H9 (cell line): Measurements from ENCODE around the gene LRWD1. TPM values are rescaled to one million over a fixed set of nuclear protein-coding genes. Genes with fewer than 3 reads are reported as not detected.
"Not testable (repeated sequence)": the region's sequence is repeated elsewhere in the genome, so short reads cannot be mapped to it uniquely, and the experiment has no call there.

ENCODE experiments used
- DNase-seq: peaks from one replicate; pipeline ENCODE4 v3.0.0-alpha.2; 2017
- H2AFZ ChIP-seq: one replicate; pipeline ENCODE4 v1.6.1; 2013; ENCODE audit warnings: mild to moderate bottlenecking, low read length, control low read depth, moderate library complexity
- H2AK5ac ChIP-seq: 2 replicates; pipeline ENCODE4 v1.6.1; 2013; ENCODE audit warnings: low read length, control low read depth, mixed read lengths; ENCODE audit not compliant: insufficient read length
- H2BK120ac ChIP-seq: one replicate; pipeline ENCODE4 v1.6.1; 2013; ENCODE audit warnings: low read depth, mild to moderate bottlenecking, low read length, control low read depth, inconsistent platforms; ENCODE audit not compliant: poor library complexity, severe bottlenecking
- H2BK12ac ChIP-seq: 2 replicates; pipeline ENCODE4 v1.6.1; 2013; ENCODE audit warnings: low read length, control low read depth, mixed read lengths, low read depth; ENCODE audit not compliant: insufficient read length
- H2BK15ac ChIP-seq: 2 replicates; pipeline ENCODE4 v1.6.1; 2013; ENCODE audit warnings: low read depth, low read length, control low read depth
- H2BK20ac ChIP-seq: one replicate; pipeline ENCODE4 v1.6.1; 2013; ENCODE audit warnings: low read depth, mild to moderate bottlenecking, low read length, control low read depth, inconsistent platforms; ENCODE audit not compliant: poor library complexity, severe bottlenecking
- H2BK5ac ChIP-seq: 2 replicates; pipeline ENCODE4 v1.6.1; 2013; ENCODE audit warnings: low read length, control low read depth, mixed read lengths; ENCODE audit not compliant: insufficient read length
- H3K14ac ChIP-seq: 2 replicates; pipeline ENCODE4 v1.6.1; 2013; ENCODE audit warnings: low read length, control low read depth; ENCODE audit not compliant: insufficient read depth
- H3K18ac ChIP-seq: 2 replicates; pipeline ENCODE4 v1.6.1; 2013; ENCODE audit warnings: low read depth, mild to moderate bottlenecking, mixed read lengths, low read length, control low read depth; ENCODE audit not compliant: insufficient read length
- H3K23ac ChIP-seq: 2 replicates; pipeline ENCODE4 v1.6.1; 2013; ENCODE audit warnings: low read length, control low read depth, mixed read lengths, low read depth; ENCODE audit not compliant: insufficient read length
- H3K23me2 ChIP-seq: 2 replicates; pipeline ENCODE4 v1.6.1; 2013; ENCODE audit warnings: low read depth, mild to moderate bottlenecking, mixed read lengths, low read length, control low read depth; ENCODE audit not compliant: insufficient read length, poor library complexity, severe bottlenecking
- H3K27ac ChIP-seq: 2 replicates; pipeline ENCODE4 v1.5.1; 2013; ENCODE audit warnings: low read length, control low read depth, mixed read lengths, low read depth; ENCODE audit not compliant: insufficient read length
- H3K27me3 ChIP-seq: 2 replicates; pipeline ENCODE4 v1.6.1; 2013; ENCODE audit warnings: low read length, control low read depth, inconsistent platforms; ENCODE audit not compliant: insufficient read depth
- H3K4ac ChIP-seq: 2 replicates; pipeline ENCODE4 v1.6.1; 2013; ENCODE audit warnings: low read depth, mild to moderate bottlenecking, control low read depth, inconsistent platforms, low read length, moderate library complexity
- H3K4me1 ChIP-seq: 2 replicates; pipeline ENCODE4 v1.6.1; 2013; ENCODE audit warnings: low read length, control low read depth, inconsistent platforms; ENCODE audit not compliant: insufficient read depth
- H3K4me2 ChIP-seq: 2 replicates; pipeline ENCODE4 v1.6.1; 2013; ENCODE audit warnings: low read length, control low read depth, mixed read lengths; ENCODE audit not compliant: insufficient read length, insufficient read depth
- H3K56ac ChIP-seq: 2 replicates; pipeline ENCODE4 v1.6.1; 2013; ENCODE audit warnings: low read depth, mild to moderate bottlenecking, mixed read lengths, low read length, control low read depth; ENCODE audit not compliant: insufficient read length
- H3K79me1 ChIP-seq: 2 replicates; pipeline ENCODE4 v1.6.1; 2013; ENCODE audit warnings: low read depth, mild to moderate bottlenecking, moderate library complexity, low read length, control low read depth, inconsistent platforms; ENCODE audit not compliant: insufficient read depth, poor library complexity, severe bottlenecking
- H3K79me2 ChIP-seq: 2 replicates; pipeline ENCODE4 v1.6.1; 2013; ENCODE audit warnings: low read length, control low read depth, inconsistent platforms; ENCODE audit not compliant: insufficient read depth
- H3K9ac ChIP-seq: 2 replicates; pipeline ENCODE4 v1.6.1; 2013; ENCODE audit warnings: low read length, control low read depth, mixed read lengths; ENCODE audit not compliant: insufficient read length; ENCODE audit errors: extremely low read depth
- H3K9me3 ChIP-seq: one replicate; pipeline ENCODE4 v1.6.1; 2013; ENCODE audit warnings: low read depth, low read length, inconsistent platforms; ENCODE audit not compliant: control insufficient read depth
- H3T11ph ChIP-seq: one replicate; pipeline ENCODE4 v1.6.1; 2013; ENCODE audit warnings: mild to moderate bottlenecking, low read length, control low read depth, inconsistent platforms
- H4K20me1 ChIP-seq: one replicate; pipeline ENCODE4 v1.6.1; 2013; ENCODE audit not compliant: control insufficient read depth, insufficient read length, insufficient read depth
- H4K5ac ChIP-seq: 2 replicates; pipeline ENCODE4 v1.6.1; 2013; ENCODE audit warnings: low read depth, mild to moderate bottlenecking, mixed read lengths, low read length, control low read depth; ENCODE audit not compliant: insufficient read length
- H4K8ac ChIP-seq: replicated peaks from 2 replicates; pipeline ENCODE4 v1.6.1; 2013; ENCODE audit warnings: low read length, control low read depth, mixed read lengths, low read depth; ENCODE audit not compliant: insufficient read length
- H4K91ac ChIP-seq: 2 replicates; pipeline ENCODE4 v1.6.1; 2013; ENCODE audit warnings: low read depth, mild to moderate bottlenecking, moderate library complexity, mixed read lengths, low read length, control low read depth; ENCODE audit not compliant: insufficient read length
- H3K27ac Mint-ChIP-seq, 3 experiments: 2 replicates in 2 of 3; 3 replicates in 1 of 3; pipeline ENCODE4 v1.8.0; 2020 to 2021; ENCODE audit warnings: mixed read lengths in 3 of 3, mild to moderate bottlenecking in 1 of 3, moderate library complexity in 1 of 3
- H3K27me3 Mint-ChIP-seq: 2 replicates; pipeline ENCODE4 v1.8.0; 2021; ENCODE audit warnings: low read depth, mild to moderate bottlenecking, moderate library complexity, mixed read lengths
- H3K36me3 Mint-ChIP-seq, 3 experiments: 2 replicates in 2 of 3; 3 replicates in 1 of 3; pipeline ENCODE4 v1.8.0; 2020 to 2021; ENCODE audit warnings: low read depth in 3 of 3, mixed read lengths in 3 of 3; ENCODE audit not compliant: insufficient read depth in 1 of 3
- H3K4me1 Mint-ChIP-seq, 2 experiments: 2 replicates each; pipeline ENCODE4 v1.8.0; 2020; ENCODE audit warnings: mixed read lengths in 2 of 2
- H3K4me3 Mint-ChIP-seq, 2 experiments: 2 replicates in 1 of 2; 3 replicates in 1 of 2; pipeline ENCODE4 v1.8.0; 2020 to 2021; ENCODE audit warnings: mild to moderate bottlenecking in 2 of 2, mixed read lengths in 2 of 2, moderate library complexity in 1 of 2
- H3K9me3 Mint-ChIP-seq, 2 experiments: 2 replicates in 1 of 2; 3 replicates in 1 of 2; pipeline ENCODE4 v1.8.0; 2020; ENCODE audit warnings: mild to moderate bottlenecking in 2 of 2, mixed read lengths in 2 of 2, moderate library complexity in 1 of 2
- WGBS: extraction: QIAGEN DNeasy Blood & Tissue Kit; methylation state at CpG from one replicate; pipeline ENCODE4 v1.1.7; 2013; ENCODE audit warnings: missing lambda C conversion rate, low lambda C conversion rate, mixed read lengths; ENCODE audit not compliant: insufficient read length; ENCODE audit errors: extremely low coverage; 5-methylcytosine and 5-hydroxymethylcytosine counted together
- total RNA-seq: library from RNA; stranded (reverse); gene quantifications from 2 replicates; pipeline ENCODE4 v1.2.1, GENCODE V29; 2021

The LRWD1 gene
- total RNA-seq, 1 experiment from 2014 or later: 35.1 TPM

DNA sequence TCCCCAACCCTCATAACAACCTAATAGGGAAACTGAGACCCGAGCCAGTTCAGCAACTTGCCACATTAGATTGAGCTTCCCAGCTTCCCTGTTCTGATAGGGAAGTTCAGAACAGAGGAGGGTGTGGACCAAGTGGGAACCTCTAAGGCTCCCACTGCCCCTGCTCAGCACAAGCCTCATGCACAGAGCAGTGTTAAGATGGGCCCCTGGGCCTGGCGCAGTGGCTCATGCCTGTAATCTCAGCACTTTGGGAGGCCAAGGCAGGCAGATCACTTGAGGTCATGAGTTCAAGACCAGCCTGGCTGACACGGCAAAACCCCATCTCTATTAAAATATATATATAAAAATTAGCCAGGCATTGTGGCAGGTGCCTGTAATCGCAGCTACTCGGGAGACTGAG lies 32.5 kb downstream of the LRWD1 start:
- H3K18ac ChIP-seq, H3K4me1 ChIP-seq, H3K9me3 Mint-ChIP-seq, DNase-seq, H4K20me1 ChIP-seq, H3K14ac ChIP-seq, H3T11ph ChIP-seq, H2BK15ac ChIP-seq, H2BK12ac ChIP-seq, H3K79me2 ChIP-seq, H3K79me1 ChIP-seq, H3K36me3 Mint-ChIP-seq, H2BK120ac ChIP-seq, H4K8ac ChIP-seq, H2AFZ ChIP-seq, H3K9me3 ChIP-seq, H2BK5ac ChIP-seq, H3K27me3 Mint-ChIP-seq, H3K27me3 ChIP-seq, H3K27ac Mint-ChIP-seq, H3K4me1 Mint-ChIP-seq, H4K91ac ChIP-seq, H3K4me2 ChIP-seq, H3K4ac ChIP-seq, H3K56ac ChIP-seq, H3K9ac ChIP-seq, H3K23ac ChIP-seq, H4K5ac ChIP-seq, H2AK5ac ChIP-seq, H3K23me2 ChIP-seq, H3K4me3 Mint-ChIP-seq, H2BK20ac ChIP-seq, H3K27ac ChIP-seq: not testable (repeated sequence)
- WGBS: no CpG with 5 or more reads among the region's 5 CpGs

DNA sequence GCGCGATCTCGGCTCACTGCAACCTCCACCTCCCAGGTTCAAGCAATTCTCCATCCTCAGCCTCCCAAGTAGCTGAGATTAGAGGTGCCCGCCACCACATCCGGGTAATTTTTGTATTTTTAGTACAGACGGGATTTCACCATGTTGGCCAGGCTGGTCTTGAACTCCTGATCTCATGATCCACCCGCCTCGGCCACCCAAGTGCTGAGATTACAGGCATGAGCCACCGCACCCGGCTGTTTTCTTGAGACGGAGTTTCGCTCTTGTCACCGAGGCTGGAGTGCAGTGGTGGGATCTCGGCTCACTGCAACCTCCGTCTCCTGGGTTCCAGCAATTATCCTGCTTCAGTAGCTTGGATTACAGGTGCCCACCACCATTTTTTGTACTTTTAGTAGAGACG lies 33.5 kb downstream of the LRWD1 start:
- H2AFZ ChIP-seq, H4K5ac ChIP-seq, H2BK20ac ChIP-seq, H2BK12ac ChIP-seq, H4K8ac ChIP-seq, H3K4me1 ChIP-seq, H3K18ac ChIP-seq, H2BK15ac ChIP-seq, H3K27me3 Mint-ChIP-seq, H3K36me3 Mint-ChIP-seq, H3K56ac ChIP-seq, H3K4me3 Mint-ChIP-seq, H3K23ac ChIP-seq, H3K79me2 ChIP-seq, H3K23me2 ChIP-seq, H4K91ac ChIP-seq, H3K14ac ChIP-seq, H3K4me2 ChIP-seq, H3K79me1 ChIP-seq, H3K27ac Mint-ChIP-seq, H2BK120ac ChIP-seq, H3K9me3 Mint-ChIP-seq, H3K9me3 ChIP-seq, H3K27ac ChIP-seq, H4K20me1 ChIP-seq, H3K27me3 ChIP-seq, H2AK5ac ChIP-seq, H3K9ac ChIP-seq, H3K4me1 Mint-ChIP-seq, H2BK5ac ChIP-seq, H3T11ph ChIP-seq, DNase-seq, H3K4ac ChIP-seq: not testable (repeated sequence)
- WGBS: no CpG with 5 or more reads among the region's 16 CpGs
